ENCODE results near the gene USP48. TPM values are rescaled to one million over a fixed set of nuclear protein-coding genes. Genes with fewer than 3 reads are reported as not detected.

The USP48 gene
- total RNA-seq, 2 donors from 2014 or later: 129 to 143 TPM

DNA sequence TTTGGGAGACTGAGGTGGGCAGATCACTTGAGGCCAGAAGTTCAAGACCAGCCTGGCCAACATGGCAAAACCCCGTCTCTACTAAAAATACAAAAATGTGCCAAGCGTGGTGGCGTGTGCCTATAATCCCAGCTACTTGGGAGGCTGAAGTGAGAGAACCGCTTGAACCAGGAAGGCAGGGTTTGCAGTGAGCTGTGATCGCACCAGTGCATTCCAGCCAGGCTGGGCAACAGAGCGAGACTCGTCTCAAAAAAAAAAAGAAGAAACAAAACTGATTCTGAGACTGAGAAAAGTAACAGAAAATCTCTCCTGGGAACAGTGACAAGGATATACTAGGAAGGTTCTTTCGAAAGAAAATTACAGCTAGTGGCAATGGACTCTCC is 20.9 kb downstream of the USP48 start:
- ATAC-seq (replicated peaks in 1 of 2): no peak
- H3K4me3 Mint-ChIP-seq: no peak overlapping the region
- H3K4me1 Mint-ChIP-seq (ENCODE audit: low read depth): peaks cover 65% of the 10 kb centered on the region
- DNase-seq: no peak
- no peaks in the 10 kb centered on the region for H3K27me3 Mint-ChIP-seq (ENCODE audit: low read depth)
- no peaks in the 10 kb centered on the region for H3K36me3 Mint-ChIP-seq (ENCODE audit: insufficient read depth in 2 of 2)
- no peaks in the 10 kb centered on the region for H3K9me3 Mint-ChIP-seq
- H3K27ac Mint-ChIP-seq: no peak overlapping the region

- Mint-ChIP-seq H3K27ac (no peak overlapping the region), H3K27me3 (ENCODE audit: low read depth) (no peaks in the 10 kb centered on the region), H3K9me3 (no peaks in the 10 kb centered on the region), H3K4me1 (ENCODE audit: low read depth) (peaks cover 56% of the 10 kb centered on the region), H3K4me3 (no peak overlapping the region), H3K36me3 (ENCODE audit: insufficient read depth in 2 of 2) (peaks cover 0 to 7% of the 10 kb centered on the region in 2 donors)
- ATAC-seq (replicated peaks in 1 of 2): no peak
- no peak for DNase-seq
Observed at GRCh38 chr1:21761052-21761451, 21.9 kb downstream of the USP48 start.

- Mint-ChIP-seq H3K27me3 (ENCODE audit: low read depth) (no peaks in the 10 kb centered on the region), H3K27ac (peak overlapping the region; percentile 55), H3K4me3 (peak overlapping the region in 1 of 2 donors; percentile 29), H3K36me3 (ENCODE audit: insufficient read depth in 2 of 2) (peaks cover 0 to 11% of the 10 kb centered on the region in 2 donors), H3K4me1 (ENCODE audit: low read depth) (peaks cover 43% of the 10 kb centered on the region), H3K9me3 (no peaks in the 10 kb centered on the region)
- no peak for DNase-seq
- ATAC-seq (replicated peaks in 1 of 2): no peak
Observed at GRCh38 chr1:21759818-21760217, 23.1 kb downstream of the USP48 start.

- DNase-seq (no peak), ATAC-seq (replicated peaks in 1 of 2) (no peak)
- Mint-ChIP-seq H3K27me3 (ENCODE audit: low read depth) (no peaks in the 10 kb centered on the region), H3K27ac (peak overlapping the region; percentile 76), H3K4me3 (no peak overlapping the region), H3K4me1 (ENCODE audit: low read depth) (peaks cover 37% of the 10 kb centered on the region), H3K9me3 (no peaks in the 10 kb centered on the region), H3K36me3 (ENCODE audit: insufficient read depth in 2 of 2) (peaks cover 3 to 15% of the 10 kb centered on the region in 2 donors)
Observed at GRCh38 chr1:21759182-21759581, 23.8 kb downstream of the USP48 start.

- H3K4me1 Mint-ChIP-seq (ENCODE audit: low read depth): peaks cover 33% of the 10 kb centered on the region
- peaks cover 3 to 15% of the 10 kb centered on the region in 2 donors for H3K36me3 Mint-ChIP-seq (ENCODE audit: insufficient read depth in 2 of 2)
- DNase-seq (no peak), ATAC-seq (replicated peaks in 1 of 2) (no peak)
- no peaks in the 10 kb centered on the region for H3K9me3 Mint-ChIP-seq
- no peaks in the 10 kb centered on the region for H3K27me3 Mint-ChIP-seq (ENCODE audit: low read depth)
- peak overlapping the region; percentile 76 for H3K27ac Mint-ChIP-seq
- H3K4me3 Mint-ChIP-seq: no peak overlapping the region
Observed at GRCh38 chr1:21758614-21759013, 24.3 kb downstream of the USP48 start.

GRCh38 chr1:21756393-21757089 is 26.4 kb downstream of the USP48 start:
- no peaks in the 10 kb centered on the region for H3K27me3 Mint-ChIP-seq (ENCODE audit: low read depth)
- H3K4me1 Mint-ChIP-seq (ENCODE audit: low read depth): peaks cover 20% of the 10 kb centered on the region
- ATAC-seq (replicated peaks in 1 of 2) (no peak), DNase-seq (no peak)
- no peak overlapping the region for H3K27ac Mint-ChIP-seq
- peaks cover 3 to 18% of the 10 kb centered on the region in 2 donors for H3K36me3 Mint-ChIP-seq (ENCODE audit: insufficient read depth in 2 of 2)
- no peaks in the 10 kb centered on the region for H3K9me3 Mint-ChIP-seq
- no peak overlapping the region for H3K4me3 Mint-ChIP-seq

- Mint-ChIP-seq H3K27ac (no peak overlapping the region), H3K27me3 (ENCODE audit: low read depth) (no peaks in the 10 kb centered on the region), H3K36me3 (ENCODE audit: insufficient read depth in 2 of 2) (peaks cover 5 to 25% of the 10 kb centered on the region in 2 donors), H3K4me3 (no peak overlapping the region), H3K9me3 (no peaks in the 10 kb centered on the region), H3K4me1 (ENCODE audit: low read depth) (peaks cover 16% of the 10 kb centered on the region)
- ATAC-seq (replicated peaks in 1 of 2): no peak
- DNase-seq: no peak
Observed at GRCh38 chr1:21755067-21755466, 27.9 kb downstream of the USP48 start.

- peaks cover 6 to 29% of the 10 kb centered on the region in 2 donors for H3K36me3 Mint-ChIP-seq (ENCODE audit: insufficient read depth in 2 of 2)
Observed at GRCh38 chr1:21754583-21754982, 28.4 kb downstream of the USP48 start.

GRCh38 chr1:21752186-21752585 is 30.8 kb downstream of the USP48 start:
- Mint-ChIP-seq H3K9me3 (no peaks in the 10 kb centered on the region), H3K4me3 (no peak overlapping the region), H3K36me3 (ENCODE audit: insufficient read depth in 2 of 2) (peaks cover 8 to 33% of the 10 kb centered on the region in 2 donors), H3K27me3 (ENCODE audit: low read depth) (no peaks in the 10 kb centered on the region), H3K27ac (no peak overlapping the region), H3K4me1 (ENCODE audit: low read depth) (no peaks in the 10 kb centered on the region)
- DNase-seq: no peak
- no peak for ATAC-seq (replicated peaks in 1 of 2)

More at GRCh38 chr1:21754583-21754982, 28.4 kb downstream of the USP48 start:
- Mint-ChIP-seq H3K27ac (no peak overlapping the region), H3K9me3 (no peaks in the 10 kb centered on the region), H3K4me3 (no peak overlapping the region), H3K27me3 (ENCODE audit: low read depth) (no peaks in the 10 kb centered on the region), H3K4me1 (ENCODE audit: low read depth) (peaks cover 11% of the 10 kb centered on the region)
- ATAC-seq (replicated peaks in 1 of 2) (no peak), DNase-seq (no peak)

DNA sequence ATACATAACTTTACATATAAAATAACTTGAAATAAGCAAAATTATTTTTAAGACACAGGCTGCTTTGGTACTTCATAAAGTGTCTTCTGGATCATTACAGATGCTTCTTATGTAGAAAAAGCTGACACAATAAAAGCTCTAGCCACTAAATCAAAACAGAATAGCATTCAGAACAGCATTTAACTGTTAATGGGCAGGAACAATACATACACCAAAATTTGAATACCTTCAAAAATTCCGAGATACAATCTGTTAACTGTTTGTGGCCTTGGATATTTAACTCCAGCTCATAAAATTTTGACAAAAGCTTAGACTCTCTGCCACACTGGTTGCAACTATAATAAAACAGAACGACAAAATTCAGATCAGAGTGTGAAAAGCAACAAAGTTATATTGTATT is 31.7 kb downstream of the USP48 start:
- Mint-ChIP-seq H3K27me3 (ENCODE audit: low read depth) (no peaks in the 10 kb centered on the region), H3K9me3 (no peaks in the 10 kb centered on the region), H3K27ac (peak overlapping the region; percentile 46), H3K4me3 (no peak overlapping the region), H3K36me3 (ENCODE audit: insufficient read depth in 2 of 2) (peaks cover 8 to 29% of the 10 kb centered on the region in 2 donors), H3K4me1 (ENCODE audit: low read depth) (no peaks in the 10 kb centered on the region)
- ATAC-seq (replicated peaks in 1 of 2): no peak
- no peak for DNase-seq

GRCh38 chr1:21750841-21751240 is 32.1 kb downstream of the USP48 start:
- no peak overlapping the region for H3K4me3 Mint-ChIP-seq
- no peak for ATAC-seq (replicated peaks in 1 of 2)
- DNase-seq: no peak
- no peaks in the 10 kb centered on the region for H3K4me1 Mint-ChIP-seq (ENCODE audit: low read depth)
- peaks cover 8 to 27% of the 10 kb centered on the region in 2 donors for H3K36me3 Mint-ChIP-seq (ENCODE audit: insufficient read depth in 2 of 2)
- H3K27ac Mint-ChIP-seq: peak overlapping the region; percentile 46
- H3K9me3 Mint-ChIP-seq: no peaks in the 10 kb centered on the region
- no peaks in the 10 kb centered on the region for H3K27me3 Mint-ChIP-seq (ENCODE audit: low read depth)

DNA sequence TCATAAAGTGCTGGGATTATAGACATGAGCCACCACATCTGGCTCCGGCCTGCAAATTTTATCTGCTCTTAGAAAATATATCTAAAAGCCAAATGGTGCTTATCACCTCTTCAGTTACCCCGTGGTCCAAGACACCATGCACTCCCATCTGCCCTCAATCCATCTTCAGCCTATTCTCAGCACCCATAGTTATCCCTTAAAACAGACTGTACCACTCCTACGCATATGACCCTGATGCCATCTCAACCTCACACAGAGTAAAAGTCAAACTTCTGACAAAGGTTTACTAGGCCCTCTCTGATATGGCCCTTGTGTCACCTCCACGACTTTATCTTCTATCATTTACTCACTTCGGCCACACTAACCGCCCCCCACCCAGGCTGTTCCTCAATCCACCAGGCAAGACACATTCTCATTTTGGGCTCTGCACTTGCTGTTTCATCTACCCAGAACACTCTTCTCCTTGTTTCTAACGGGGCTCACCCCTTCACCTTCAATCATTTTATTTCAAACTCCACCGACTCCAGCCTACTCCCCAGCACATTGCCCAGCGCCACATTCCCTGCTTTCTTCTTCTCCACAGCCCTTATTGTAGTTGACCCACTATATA is 33.0 kb downstream of the USP48 start:
- Mint-ChIP-seq H3K27me3 (ENCODE audit: low read depth) (no peaks in the 10 kb centered on the region), H3K4me1 (ENCODE audit: low read depth) (no peaks in the 10 kb centered on the region), H3K9me3 (no peaks in the 10 kb centered on the region), H3K27ac (no peak overlapping the region), H3K36me3 (ENCODE audit: insufficient read depth in 2 of 2) (peaks cover 8 to 28% of the 10 kb centered on the region in 2 donors), H3K4me3 (no peak overlapping the region)
- DNase-seq (no peak), ATAC-seq (replicated peaks in 1 of 2) (no peak)

GRCh38 chr1:21749109-21749508 is 33.8 kb downstream of the USP48 start:
- Mint-ChIP-seq H3K9me3 (no peaks in the 10 kb centered on the region), H3K36me3 (ENCODE audit: insufficient read depth in 2 of 2) (peaks cover 5 to 23% of the 10 kb centered on the region in 2 donors), H3K4me3 (no peak overlapping the region), H3K27me3 (ENCODE audit: low read depth) (no peaks in the 10 kb centered on the region), H3K27ac (no peak overlapping the region), H3K4me1 (ENCODE audit: low read depth) (no peaks in the 10 kb centered on the region)
- no peak for ATAC-seq (replicated peaks in 1 of 2)
- DNase-seq: no peak

GRCh38 chr1:21743476-21743875 is 39.5 kb downstream of the USP48 start:
- no peak overlapping the region for H3K27ac Mint-ChIP-seq
- no peak for DNase-seq

More at GRCh38 chr1:21743476-21743875, 39.5 kb downstream of the USP48 start:
- H3K4me1 Mint-ChIP-seq (ENCODE audit: low read depth): peaks cover 34% of the 10 kb centered on the region
- peaks cover 0 to 19% of the 10 kb centered on the region in 2 donors for H3K36me3 Mint-ChIP-seq (ENCODE audit: insufficient read depth in 2 of 2)
- no peak for ATAC-seq (replicated peaks in 1 of 2)
- H3K9me3 Mint-ChIP-seq: no peaks in the 10 kb centered on the region
- H3K4me3 Mint-ChIP-seq: no peak overlapping the region
- no peaks in the 10 kb centered on the region for H3K27me3 Mint-ChIP-seq (ENCODE audit: low read depth)

Measured in activated T-cell treated with anti-CD3 and anti-CD28 coated beads, Interleukin-2, amount 50 U/mL, for 72 hours (primary cell).